HFFc6 (cell line): ENCODE results near the gene VIM. TPM values are rescaled to one million over a fixed set of nuclear protein-coding genes. Genes with fewer than 3 reads are reported as not detected.

Source experiments
- DNase-seq: peaks from one replicate; pipeline ENCODE4 v3.0.0-alpha.2; 2018
- H3K27ac Mint-ChIP-seq: 2 replicates; pipeline ENCODE4 v1.8.0; 2020; ENCODE audit warnings: mild to moderate bottlenecking, mixed read lengths
- H3K27me3 Mint-ChIP-seq: 2 replicates; pipeline ENCODE4 v1.8.0; 2021; ENCODE audit warnings: mild to moderate bottlenecking, moderate library complexity, mixed read lengths; ENCODE audit not compliant: insufficient read depth
- H3K36me3 Mint-ChIP-seq: 2 replicates; pipeline ENCODE4 v1.8.0; 2021; ENCODE audit warnings: low read depth, mixed read lengths
- H3K4me1 Mint-ChIP-seq: 2 replicates; pipeline ENCODE4 v1.8.0; 2020; ENCODE audit warnings: low read depth, mixed read lengths
- H3K4me3 Mint-ChIP-seq: 2 replicates; pipeline ENCODE4 v1.8.0; 2020; ENCODE audit warnings: mild to moderate bottlenecking, moderate library complexity, mixed read lengths
- H3K9me3 Mint-ChIP-seq: 2 replicates; pipeline ENCODE4 v1.8.0; 2020; ENCODE audit warnings: mild to moderate bottlenecking, mixed read lengths
- total RNA-seq, 6 experiments: library from RNA; stranded (reverse); fragmentation: NEBNext Ultra II Directional; extraction: Animal tissue kit (Norgen Biotek cat#: 25700); gene quantifications; 2 replicates in 1 of 6; 3 replicates in 5 of 6; pipeline ENCODE4 v1.2.3, GENCODE V29; 2021
- TF ChIP-seq, protein P1 (sequence below): fragments of 200-600 bp; sonication (generic); IDR thresholded peaks from 2 replicates; pipeline ENCODE4 v1.5.0; 2021; ENCODE audit warnings: antibody characterized with exemption, mild to moderate bottlenecking

VIM gene
- total RNA-seq, 6 experiments from 2014 or later = 9,623 to 12,540 (median 10,688) TPM

DNA sequence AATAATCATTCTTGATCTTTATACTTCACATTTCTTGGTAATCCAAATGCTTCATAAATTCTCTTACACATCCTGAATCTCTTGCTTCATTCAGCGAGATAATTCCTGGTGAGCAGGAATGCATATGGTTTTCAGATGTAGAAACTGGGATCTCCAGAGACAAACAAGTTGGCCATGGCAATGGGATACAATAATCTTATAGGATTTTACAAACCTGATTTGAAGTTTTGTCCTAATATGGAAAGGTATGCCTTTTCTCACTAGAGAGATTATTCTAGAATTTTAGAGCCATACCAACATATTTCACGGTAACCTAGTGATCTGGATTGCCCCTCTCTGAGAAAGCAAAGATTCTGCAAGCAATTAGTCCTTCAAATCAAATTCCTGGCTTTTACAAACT, 13.5 kb upstream of the VIM start:
- Mint-ChIP-seq H3K4me3 (peak overlapping the region; percentile 87), H3K27me3 (peaks cover 4% of the 10 kb centered on the region; the same call in 1 of the 2 replicates)
- TF ChIP-seq, protein P1, sequence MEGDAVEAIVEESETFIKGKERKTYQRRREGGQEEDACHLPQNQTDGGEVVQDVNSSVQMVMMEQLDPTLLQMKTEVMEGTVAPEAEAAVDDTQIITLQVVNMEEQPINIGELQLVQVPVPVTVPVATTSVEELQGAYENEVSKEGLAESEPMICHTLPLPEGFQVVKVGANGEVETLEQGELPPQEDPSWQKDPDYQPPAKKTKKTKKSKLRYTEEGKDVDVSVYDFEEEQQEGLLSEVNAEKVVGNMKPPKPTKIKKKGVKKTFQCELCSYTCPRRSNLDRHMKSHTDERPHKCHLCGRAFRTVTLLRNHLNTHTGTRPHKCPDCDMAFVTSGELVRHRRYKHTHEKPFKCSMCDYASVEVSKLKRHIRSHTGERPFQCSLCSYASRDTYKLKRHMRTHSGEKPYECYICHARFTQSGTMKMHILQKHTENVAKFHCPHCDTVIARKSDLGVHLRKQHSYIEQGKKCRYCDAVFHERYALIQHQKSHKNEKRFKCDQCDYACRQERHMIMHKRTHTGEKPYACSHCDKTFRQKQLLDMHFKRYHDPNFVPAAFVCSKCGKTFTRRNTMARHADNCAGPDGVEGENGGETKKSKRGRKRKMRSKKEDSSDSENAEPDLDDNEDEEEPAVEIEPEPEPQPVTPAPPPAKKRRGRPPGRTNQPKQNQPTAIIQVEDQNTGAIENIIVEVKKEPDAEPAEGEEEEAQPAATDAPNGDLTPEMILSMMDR = no peak

DNA sequence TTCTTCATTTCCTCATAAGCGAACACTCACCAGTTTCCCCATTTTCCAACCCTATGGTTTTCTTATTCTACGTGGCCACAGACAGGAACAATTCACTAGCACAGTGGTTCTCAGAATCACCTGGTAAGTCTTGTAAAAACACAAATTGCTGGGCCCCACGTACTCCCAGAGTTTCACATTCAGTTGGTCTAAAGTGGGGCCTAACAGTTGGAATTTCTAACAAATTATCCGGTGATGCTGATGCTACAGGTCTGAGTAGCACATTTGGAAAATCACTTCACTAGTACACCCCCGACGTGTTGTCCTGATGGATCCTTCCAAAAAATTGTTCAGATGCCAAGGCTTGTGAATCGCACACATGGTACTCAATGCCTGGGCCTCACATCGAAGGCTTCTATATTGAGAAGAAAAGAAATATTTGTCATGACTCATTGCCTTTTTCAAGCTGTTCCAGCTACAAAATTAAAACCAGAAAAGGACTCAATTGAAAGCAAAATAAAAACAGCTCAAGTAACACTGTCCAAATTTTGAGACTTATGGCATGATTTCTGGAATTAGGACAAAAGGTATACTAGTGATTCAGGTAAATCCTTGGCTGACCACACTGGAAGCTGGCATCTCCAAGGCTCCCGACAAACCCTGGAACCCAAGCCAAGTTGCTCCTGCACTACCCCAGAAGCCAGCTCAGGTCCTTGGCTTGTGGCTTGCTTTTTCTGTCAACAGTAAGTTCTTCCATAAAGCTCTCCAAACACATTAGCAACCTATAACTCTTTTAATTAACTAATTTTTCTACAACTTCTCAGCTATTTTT, 12.9 kb upstream of the VIM start:
- Mint-ChIP-seq H3K36me3 (peaks cover 5% of the 10 kb centered on the region; the same call in 1 of the 2 replicates), H3K9me3 (no peaks in the 10 kb centered on the region), H3K27ac (peak overlapping the region; percentile 100)

More for the DNA sequence above, 13.5 kb upstream of the VIM start:
- H3K9me3 Mint-ChIP-seq = no peaks in the 10 kb centered on the region
- peaks cover 5% of the 10 kb centered on the region; the same call in 1 of the 2 replicates for H3K36me3 Mint-ChIP-seq
- peaks cover 97% of the 10 kb centered on the region for H3K4me1 Mint-ChIP-seq
- DNase-seq = no peak
- peak overlapping the region; percentile 100 for H3K27ac Mint-ChIP-seq

DNA sequence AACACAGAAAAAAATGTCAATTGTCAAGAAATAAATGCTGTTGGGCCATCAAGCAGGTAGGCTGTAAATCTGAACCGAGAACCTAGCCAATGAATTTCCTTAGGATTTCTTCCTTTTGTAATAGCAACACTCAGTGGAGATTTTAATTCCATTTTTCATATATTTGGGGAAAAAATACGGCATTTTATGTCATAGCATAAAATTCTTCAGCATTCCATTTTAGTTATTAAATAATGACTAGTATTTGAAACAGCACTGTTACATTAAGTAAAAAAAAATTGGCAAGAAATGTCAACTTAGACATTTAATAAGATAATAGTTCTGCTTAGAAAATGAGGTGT, 12.3 kb upstream of the VIM start:
- H3K27me3 Mint-ChIP-seq = peaks cover 4% of the 10 kb centered on the region; the same call in 1 of the 2 replicates
- H3K4me3 Mint-ChIP-seq = peak overlapping the region; percentile 87
- peaks cover 97% of the 10 kb centered on the region for H3K4me1 Mint-ChIP-seq
- peaks cover 5% of the 10 kb centered on the region; the same call in 1 of the 2 replicates for H3K36me3 Mint-ChIP-seq
- peak overlapping the region; percentile 100 for H3K27ac Mint-ChIP-seq
- no peak for DNase-seq
- TF ChIP-seq, protein P1 = no peak
- no peaks in the 10 kb centered on the region for H3K9me3 Mint-ChIP-seq

More for the DNA sequence above, 12.9 kb upstream of the VIM start:
- peak overlapping the region; percentile 87 for H3K4me3 Mint-ChIP-seq
- H3K27me3 Mint-ChIP-seq = peaks cover 4% of the 10 kb centered on the region; the same call in 1 of the 2 replicates
- TF ChIP-seq, protein P1 = no peak
- H3K4me1 Mint-ChIP-seq = peaks cover 97% of the 10 kb centered on the region
- peak; percentile 98 for DNase-seq

DNA sequence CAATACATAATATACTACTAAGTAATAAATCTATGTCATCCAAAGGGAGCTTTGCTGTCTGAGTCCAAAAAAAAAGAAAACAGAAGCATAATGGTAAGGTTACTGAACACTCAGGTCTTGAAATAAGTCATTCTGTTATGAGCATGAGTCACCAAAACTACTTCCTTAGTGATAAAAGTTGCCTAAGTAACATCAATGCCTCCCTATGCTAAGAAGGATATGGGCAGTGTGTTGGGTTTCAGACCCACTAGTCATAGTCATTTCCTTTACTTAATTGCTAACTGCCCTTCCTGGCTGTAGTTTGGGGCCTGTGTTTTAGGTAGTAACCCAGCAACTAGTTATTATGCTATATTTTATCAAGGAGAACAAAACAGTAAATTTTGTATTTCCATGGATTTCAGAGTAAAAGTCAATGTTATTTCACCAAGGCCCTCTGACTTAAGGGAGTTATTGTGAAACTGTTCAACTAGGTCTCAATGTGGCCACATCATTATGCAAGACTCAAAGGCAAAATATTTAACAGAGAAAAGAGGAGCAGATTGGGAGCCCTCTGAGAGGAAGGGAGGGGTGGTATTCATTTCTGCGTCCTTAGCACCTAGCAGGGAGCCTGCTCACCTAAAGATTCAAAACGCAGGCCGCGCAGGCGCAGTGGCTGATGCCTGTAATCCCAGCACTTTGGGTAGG, 11.7 kb upstream of the VIM start:
- TF ChIP-seq, protein P1 = no peak
- peaks cover 97% of the 10 kb centered on the region for H3K4me1 Mint-ChIP-seq
- H3K4me3 Mint-ChIP-seq = peak overlapping the region; percentile 87
- H3K27ac Mint-ChIP-seq = peak overlapping the region; percentile 100
- H3K36me3 Mint-ChIP-seq = peaks cover 5% of the 10 kb centered on the region; the same call in 1 of the 2 replicates
- no peaks in the 10 kb centered on the region for H3K9me3 Mint-ChIP-seq
- peaks cover 4% of the 10 kb centered on the region; the same call in 1 of the 2 replicates for H3K27me3 Mint-ChIP-seq
- DNase-seq = peak; percentile 100

DNA sequence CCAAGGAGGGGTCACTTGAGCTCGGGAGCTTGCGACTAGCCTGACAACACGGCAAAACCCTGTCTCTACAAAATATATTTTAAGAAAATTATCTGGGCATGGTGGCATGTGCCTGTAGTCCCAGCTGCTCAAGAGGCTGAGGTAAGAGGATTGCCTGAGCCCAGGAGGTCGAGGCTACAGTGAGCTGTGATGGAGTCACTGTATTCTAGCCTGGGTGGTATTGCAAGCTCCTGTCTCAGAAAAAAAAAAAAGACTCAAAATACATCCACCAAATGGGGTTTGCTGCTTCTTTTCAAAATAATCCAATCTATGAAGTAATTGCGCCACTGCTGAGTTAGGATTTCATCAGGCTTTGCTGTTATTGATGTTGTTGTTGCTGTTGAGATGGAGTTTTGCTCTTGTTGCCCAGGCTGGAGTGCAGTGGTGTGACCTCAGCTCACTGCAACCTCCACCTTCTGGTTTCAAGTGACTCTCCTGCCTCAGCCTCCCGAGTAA, 11.1 kb upstream of the VIM start:
- no peak for DNase-seq
- H3K27ac Mint-ChIP-seq = peak overlapping the region; percentile 100
- peaks cover 4% of the 10 kb centered on the region; the same call in 1 of the 2 replicates for H3K27me3 Mint-ChIP-seq
- H3K4me3 Mint-ChIP-seq = peak overlapping the region; percentile 87
- TF ChIP-seq, protein P1 = no peak
- H3K4me1 Mint-ChIP-seq = peaks cover 96% of the 10 kb centered on the region
- no peaks in the 10 kb centered on the region for H3K9me3 Mint-ChIP-seq
- peaks cover 5% of the 10 kb centered on the region; the same call in 1 of the 2 replicates for H3K36me3 Mint-ChIP-seq
